ENCODE measurements around the gene GLYATL1.

- TF ChIP-seq CTCF (IDR thresholded peaks at IDR 0.05) (peak; percentile 52), POLR2AphosphoS5 (IDR thresholded peaks at IDR 0.05; ENCODE audit: low read depth, low read length) (no peak), SIN3A (IDR thresholded peaks at IDR 0.05; ENCODE audit: borderline replicate concordance, insufficient read depth, low read depth, low read length) (no peak)
These were observed 15.9 kb upstream of the GLYATL1 start for GRCh38 chr11:58923300-58923788.
